GM12872 (cell line): ENCODE data around the gene KLHL1.

ENCODE experiments used
- TF ChIP-seq, protein P1 (sequence below): IDR thresholded peaks from 3 replicates; pipeline ENCODE4 v1.5.1; 2011; ENCODE audit warnings: low read depth, mild to moderate bottlenecking, low read length, moderate library complexity; ENCODE audit not compliant: insufficient read depth

The KLHL1 gene, protein sequence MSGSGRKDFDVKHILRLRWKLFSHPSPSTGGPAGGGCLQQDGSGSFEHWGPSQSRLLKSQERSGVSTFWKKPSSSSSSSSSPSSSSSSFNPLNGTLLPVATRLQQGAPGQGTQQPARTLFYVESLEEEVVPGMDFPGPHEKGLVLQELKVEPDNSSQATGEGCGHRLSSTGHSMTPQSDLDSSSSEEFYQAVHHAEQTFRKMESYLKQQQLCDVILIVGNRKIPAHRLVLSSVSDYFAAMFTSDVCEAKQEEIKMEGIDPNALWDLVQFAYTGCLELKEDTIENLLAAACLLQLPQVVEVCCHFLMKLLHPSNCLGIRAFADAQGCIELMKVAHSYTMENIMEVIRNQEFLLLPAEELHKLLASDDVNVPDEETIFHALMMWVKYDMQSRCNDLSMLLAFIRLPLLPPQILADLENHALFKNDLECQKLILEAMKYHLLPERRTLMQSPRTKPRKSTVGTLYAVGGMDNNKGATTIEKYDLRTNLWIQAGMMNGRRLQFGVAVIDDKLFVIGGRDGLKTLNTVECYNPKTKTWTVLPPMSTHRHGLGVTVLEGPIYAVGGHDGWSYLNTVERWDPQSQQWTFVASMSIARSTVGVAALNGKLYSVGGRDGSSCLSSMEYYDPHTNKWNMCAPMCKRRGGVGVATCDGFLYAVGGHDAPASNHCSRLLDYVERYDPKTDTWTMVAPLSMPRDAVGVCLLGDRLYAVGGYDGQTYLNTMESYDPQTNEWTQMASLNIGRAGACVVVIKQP

DNA sequence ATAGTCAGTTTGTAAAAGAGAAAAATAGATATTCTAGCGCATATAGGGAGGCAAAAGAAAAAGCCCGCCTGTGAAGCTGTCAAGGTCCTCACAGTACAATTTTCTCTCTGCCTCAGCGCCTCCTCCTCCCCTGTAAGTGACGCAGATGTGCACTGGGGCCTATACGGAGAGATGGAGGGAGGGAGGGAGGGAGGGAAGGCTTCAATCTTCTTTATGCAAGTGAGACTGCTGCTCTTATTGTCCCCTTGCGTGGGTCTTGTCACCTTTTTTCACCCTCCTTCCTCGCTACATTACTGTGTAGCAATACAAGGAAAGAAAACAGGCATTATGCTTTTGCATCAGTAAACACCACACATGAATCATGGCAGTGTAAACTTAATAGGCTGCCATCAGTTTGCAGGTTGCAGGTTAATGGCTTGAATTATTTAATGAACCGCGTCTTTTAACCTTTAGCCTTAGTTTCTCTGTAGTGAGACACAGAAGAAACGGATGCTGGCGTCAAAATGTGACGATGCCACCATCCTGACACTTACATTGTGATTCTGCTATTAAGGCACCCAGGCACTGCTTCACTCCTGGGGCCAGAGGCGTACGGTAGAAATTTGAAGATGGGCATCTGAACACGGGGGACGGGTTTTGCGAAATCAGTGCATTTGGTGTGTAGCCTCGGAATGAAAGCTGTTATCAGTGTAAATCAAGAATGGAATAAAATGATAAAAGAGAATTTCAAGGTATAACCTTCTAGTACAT, at the start of gene KLHL1:
TSS of gene KLHL1 (minus strand) at position 97 of the 750 bp plus-strand sequence. CDS start 753 bp downstream, outside the sequence.
- TF ChIP-seq, protein P1, sequence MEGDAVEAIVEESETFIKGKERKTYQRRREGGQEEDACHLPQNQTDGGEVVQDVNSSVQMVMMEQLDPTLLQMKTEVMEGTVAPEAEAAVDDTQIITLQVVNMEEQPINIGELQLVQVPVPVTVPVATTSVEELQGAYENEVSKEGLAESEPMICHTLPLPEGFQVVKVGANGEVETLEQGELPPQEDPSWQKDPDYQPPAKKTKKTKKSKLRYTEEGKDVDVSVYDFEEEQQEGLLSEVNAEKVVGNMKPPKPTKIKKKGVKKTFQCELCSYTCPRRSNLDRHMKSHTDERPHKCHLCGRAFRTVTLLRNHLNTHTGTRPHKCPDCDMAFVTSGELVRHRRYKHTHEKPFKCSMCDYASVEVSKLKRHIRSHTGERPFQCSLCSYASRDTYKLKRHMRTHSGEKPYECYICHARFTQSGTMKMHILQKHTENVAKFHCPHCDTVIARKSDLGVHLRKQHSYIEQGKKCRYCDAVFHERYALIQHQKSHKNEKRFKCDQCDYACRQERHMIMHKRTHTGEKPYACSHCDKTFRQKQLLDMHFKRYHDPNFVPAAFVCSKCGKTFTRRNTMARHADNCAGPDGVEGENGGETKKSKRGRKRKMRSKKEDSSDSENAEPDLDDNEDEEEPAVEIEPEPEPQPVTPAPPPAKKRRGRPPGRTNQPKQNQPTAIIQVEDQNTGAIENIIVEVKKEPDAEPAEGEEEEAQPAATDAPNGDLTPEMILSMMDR = no peak

DNA sequence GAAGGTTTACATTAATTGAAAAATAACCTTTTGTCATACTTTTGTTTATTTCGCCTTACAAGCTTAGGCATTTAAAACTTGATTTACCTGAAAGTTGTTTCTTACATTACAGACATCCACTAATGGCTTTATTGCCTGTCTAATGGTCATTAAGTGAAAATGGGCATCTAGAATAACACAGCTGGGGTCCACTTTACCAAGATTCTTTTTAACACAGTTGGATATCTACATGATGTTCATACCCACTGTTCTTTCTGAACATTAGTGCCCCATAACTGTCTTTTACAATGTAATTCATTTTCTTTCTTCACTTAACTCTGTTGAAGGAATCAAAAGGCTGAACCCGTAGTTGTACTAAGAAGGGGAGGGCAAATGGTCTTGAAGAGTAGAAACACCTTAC, 19.8 kb upstream of the KLHL1 start:
- TF ChIP-seq, protein P1 = no peak

DNA sequence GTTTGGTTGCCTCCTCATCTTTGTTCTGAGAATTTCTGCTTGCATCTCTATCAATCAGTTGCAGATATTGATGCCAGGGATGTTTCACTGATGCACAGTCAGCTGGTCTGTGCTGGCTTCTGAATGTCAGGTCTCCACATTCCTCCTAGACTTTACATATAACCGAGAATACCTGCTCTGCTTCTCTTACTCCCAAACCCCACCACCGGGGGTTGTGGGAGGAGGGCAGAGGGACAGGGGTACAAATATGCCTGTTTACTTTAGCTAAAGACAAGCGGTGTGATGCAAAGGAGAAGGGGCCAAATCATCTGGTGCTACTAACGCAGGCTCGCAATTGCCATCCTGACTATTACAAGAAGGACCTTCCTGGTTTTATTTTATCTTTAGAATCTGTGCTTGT, 17.4 kb upstream of the KLHL1 start:
- TF ChIP-seq, protein P1 = no peak

DNA sequence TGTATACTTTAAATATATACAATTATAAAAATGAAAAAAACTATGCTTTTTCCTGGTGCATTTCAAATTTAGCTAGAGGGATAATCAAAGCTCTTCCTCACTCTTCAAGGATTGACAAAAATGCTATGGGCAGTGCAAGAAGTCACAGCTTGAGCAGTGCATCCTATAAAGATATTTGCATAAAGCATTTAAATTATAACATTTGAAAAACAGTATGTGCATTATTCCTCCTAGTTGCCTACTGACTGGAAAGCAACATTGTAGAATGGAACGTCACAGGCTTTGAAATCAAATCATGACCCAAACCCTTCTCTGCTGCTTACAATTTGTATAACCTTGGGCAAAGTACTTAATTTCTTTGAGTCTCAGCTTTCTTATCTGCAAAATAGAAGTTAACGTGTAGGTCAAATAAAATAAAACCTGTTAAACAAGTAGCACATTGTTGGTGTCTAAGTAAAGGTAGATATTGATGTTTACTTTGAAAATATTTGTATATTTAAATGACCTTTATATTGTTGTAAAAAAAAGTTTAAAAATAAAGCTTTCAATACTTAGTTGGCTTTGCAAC, 9.2 kb upstream of the KLHL1 start:
- TF ChIP-seq, protein P1 = no peak

DNA sequence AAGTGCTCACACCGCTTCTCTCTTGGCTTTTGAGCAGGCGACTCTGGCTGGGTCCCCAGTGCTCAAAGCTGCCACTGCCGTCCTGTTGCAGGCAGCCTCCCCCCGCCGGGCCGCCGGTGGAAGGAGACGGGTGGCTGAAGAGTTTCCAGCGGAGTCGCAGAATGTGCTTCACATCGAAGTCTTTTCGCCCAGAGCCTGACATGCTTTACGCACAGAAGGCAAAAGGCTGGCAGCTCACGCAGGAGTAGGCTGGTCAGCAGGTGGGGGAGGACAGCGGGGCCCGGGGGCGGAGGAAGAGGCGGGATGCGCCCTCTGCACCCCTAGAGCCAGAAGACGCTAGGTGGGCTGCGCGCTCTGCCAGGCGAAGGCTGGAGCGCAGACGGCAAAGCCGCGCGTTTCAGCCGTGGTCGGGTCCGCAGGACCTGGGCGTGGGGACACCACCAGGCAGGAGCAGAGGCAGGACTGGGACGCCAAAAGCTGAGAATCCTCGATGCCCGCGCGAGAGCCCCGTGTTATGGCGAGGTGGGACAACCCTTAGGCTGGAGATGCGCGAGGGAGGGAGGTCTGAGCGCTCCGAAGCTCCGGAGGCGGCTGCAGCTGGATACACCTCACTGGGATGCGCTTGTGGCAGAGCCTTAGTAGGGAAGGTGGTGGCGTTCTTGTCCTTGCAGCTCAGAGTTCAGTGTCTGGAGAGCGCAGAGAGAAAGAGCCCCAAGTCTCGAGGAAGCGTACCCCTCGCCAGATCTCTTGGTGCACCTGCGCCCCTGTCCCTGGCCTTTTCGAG, 562 bp downstream of the KLHL1 start, which contains the start of gene ATXN8OS:
TSS of gene ATXN8OS (plus strand) at position 329 of the 784 bp plus-strand sequence.
- TF ChIP-seq, protein P1 = no peak

DNA sequence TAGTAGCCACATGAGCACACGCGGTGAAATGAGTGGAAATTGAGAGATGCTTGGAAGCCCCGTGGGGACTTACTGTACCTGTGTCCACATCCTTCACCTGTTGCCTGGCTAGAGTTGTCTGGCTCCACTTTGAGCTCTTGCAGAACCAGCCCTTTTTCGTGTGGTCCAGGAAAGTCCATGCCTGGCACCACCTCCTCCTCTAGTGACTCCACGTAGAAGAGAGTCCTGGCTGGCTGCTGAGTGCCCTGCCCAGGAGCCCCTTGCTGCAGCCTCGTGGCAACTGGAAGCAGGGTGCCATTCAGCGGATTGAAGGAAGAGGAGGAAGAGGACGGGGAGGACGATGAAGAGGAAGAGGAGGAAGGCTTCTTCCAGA, 1.1 kb downstream of the KLHL1 start:
- TF ChIP-seq, protein P1 = no peak
